Stimulated activated CD4-positive, alpha-beta T cell treated with anti-CD3 and anti-CD28 coated beads, Interleukin-2, amount 100 ng/mL, for 48 hours (primary cell): ENCODE measurements around the gene PFDN5.
A peak's percentile ranks its signal among the peaks of the same experiment; 100 is the strongest.
"Not testable (repeated sequence)": the region's sequence is repeated elsewhere in the genome, so short reads cannot be mapped to it uniquely, and the experiment has no call there.

ENCODE experiments used
- DNase-seq, 2 donors: peaks; one replicate each; pipeline ENCODE4 v3.0.0-alpha.2; 2020

PFDN5 gene

GRCh38 chr12:53287741-53288216 lies 7.6 kb upstream of the PFDN5 start:
- DNase-seq, result peak; percentile 49 to 54

- DNase-seq, result no peak
Measured at GRCh38 chr12:53288322-53288721, 7.0 kb upstream of the PFDN5 start.

- no peak for DNase-seq
Measured at GRCh38 chr12:53289891-53290290, 5.5 kb upstream of the PFDN5 start.

GRCh38 chr12:53290661-53291060 lies 4.7 kb upstream of the PFDN5 start:
- no peak for DNase-seq

GRCh38 chr12:53292426-53292825 lies 2.9 kb upstream of the PFDN5 start:
- DNase-seq, result no peak

- DNase-seq, result no peak
Measured at GRCh38 chr12:53295891-53296219, 513 bp downstream of the PFDN5 start.

GRCh38 chr12:53297106-53297505 lies 1.8 kb downstream of the PFDN5 start:
- not testable (repeated sequence) for DNase-seq

GRCh38 chr12:53298164-53298563 lies 2.8 kb downstream of the PFDN5 start:
- no peak for DNase-seq

- DNase-seq, result peak in 1 of 2 donors; percentile 43
Measured at GRCh38 chr12:53299101-53299453, 3.7 kb downstream of the PFDN5 start.

GRCh38 chr12:53299454-53300180 lies 4.3 kb downstream of the PFDN5 start, which contains the start of gene MYG1:
TSS of gene MYG1 (plus strand) at chr12:53299695. CDS start at chr12:53299738, 43 bp downstream.
- peak; percentile 77 to 81 for DNase-seq

- DNase-seq, result peak in 1 of 2 donors; percentile 16
Measured at GRCh38 chr12:53300187-53300586, 4.8 kb downstream of the PFDN5 start.

GRCh38 chr12:53302903-53303302 lies 7.6 kb downstream of the PFDN5 start:
- DNase-seq, result no peak

- no peak for DNase-seq
Measured at GRCh38 chr12:53306826-53307225, 11.5 kb downstream of the PFDN5 start.

GRCh38 chr12:53308276-53308675 lies 12.9 kb downstream of the PFDN5 start:
- DNase-seq, result no peak

- DNase-seq, result no peak
Measured at GRCh38 chr12:53313996-53314395, 18.7 kb downstream of the PFDN5 start.

- DNase-seq, result no peak
Measured at GRCh38 chr12:53320352-53321195, 25.2 kb downstream of the PFDN5 start.

GRCh38 chr12:53324113-53324778 lies 28.9 kb downstream of the PFDN5 start:
- DNase-seq, result peak; percentile 46 to 48

GRCh38 chr12:53324779-53325510 lies 29.6 kb downstream of the PFDN5 start:
- DNase-seq, result peak; percentile 84 to 87

- DNase-seq, result no peak
Measured at GRCh38 chr12:53325511-53326061, 30.2 kb downstream of the PFDN5 start.

- no peak for DNase-seq
Measured at GRCh38 chr12:53326460-53327185, 31.3 kb downstream of the PFDN5 start.

GRCh38 chr12:53327435-53328042 lies 32.2 kb downstream of the PFDN5 start:
- DNase-seq, result no peak
